ENCODE data around the gene SPRR2E.
"Not testable (repeated sequence)": the region's sequence is repeated elsewhere in the genome, so short reads cannot be mapped to it uniquely, and the experiment has no call there.

SPRR2E gene

DNA sequence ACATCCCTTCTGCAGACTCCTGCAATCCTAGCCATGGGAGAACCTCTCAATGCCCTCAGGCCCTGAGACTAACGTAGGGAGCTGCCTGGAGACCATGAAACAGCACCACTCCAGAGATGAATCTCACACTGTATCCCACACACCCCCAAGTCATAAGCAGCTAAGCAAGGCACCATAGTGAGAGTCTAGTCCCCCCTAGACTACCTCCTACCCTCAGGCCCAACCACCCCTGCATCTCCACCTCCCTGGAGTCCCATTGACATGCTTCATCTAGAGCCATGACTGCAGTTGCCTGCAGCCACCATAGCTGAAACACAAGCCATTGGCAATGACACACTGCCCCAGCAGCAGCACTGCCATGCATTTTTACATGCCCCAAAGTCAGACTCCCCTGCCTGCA lies 38.9 kb upstream of the SPRR2E start:
- TF ChIP-seq CTCF (IDR thresholded peaks at IDR 0.05; ENCODE audit: insufficient read depth, low read length) (no peak), POLR2AphosphoS5 (IDR thresholded peaks at IDR 0.05; ENCODE audit: low read depth) (no peak), GABPA (IDR thresholded peaks at IDR 0.05; ENCODE audit: low read depth) (no peak), SPI1 (IDR thresholded peaks at IDR 0.05; ENCODE audit: borderline replicate concordance, low read depth) (no peak)
- TF ChIP-seq, protein P1, sequence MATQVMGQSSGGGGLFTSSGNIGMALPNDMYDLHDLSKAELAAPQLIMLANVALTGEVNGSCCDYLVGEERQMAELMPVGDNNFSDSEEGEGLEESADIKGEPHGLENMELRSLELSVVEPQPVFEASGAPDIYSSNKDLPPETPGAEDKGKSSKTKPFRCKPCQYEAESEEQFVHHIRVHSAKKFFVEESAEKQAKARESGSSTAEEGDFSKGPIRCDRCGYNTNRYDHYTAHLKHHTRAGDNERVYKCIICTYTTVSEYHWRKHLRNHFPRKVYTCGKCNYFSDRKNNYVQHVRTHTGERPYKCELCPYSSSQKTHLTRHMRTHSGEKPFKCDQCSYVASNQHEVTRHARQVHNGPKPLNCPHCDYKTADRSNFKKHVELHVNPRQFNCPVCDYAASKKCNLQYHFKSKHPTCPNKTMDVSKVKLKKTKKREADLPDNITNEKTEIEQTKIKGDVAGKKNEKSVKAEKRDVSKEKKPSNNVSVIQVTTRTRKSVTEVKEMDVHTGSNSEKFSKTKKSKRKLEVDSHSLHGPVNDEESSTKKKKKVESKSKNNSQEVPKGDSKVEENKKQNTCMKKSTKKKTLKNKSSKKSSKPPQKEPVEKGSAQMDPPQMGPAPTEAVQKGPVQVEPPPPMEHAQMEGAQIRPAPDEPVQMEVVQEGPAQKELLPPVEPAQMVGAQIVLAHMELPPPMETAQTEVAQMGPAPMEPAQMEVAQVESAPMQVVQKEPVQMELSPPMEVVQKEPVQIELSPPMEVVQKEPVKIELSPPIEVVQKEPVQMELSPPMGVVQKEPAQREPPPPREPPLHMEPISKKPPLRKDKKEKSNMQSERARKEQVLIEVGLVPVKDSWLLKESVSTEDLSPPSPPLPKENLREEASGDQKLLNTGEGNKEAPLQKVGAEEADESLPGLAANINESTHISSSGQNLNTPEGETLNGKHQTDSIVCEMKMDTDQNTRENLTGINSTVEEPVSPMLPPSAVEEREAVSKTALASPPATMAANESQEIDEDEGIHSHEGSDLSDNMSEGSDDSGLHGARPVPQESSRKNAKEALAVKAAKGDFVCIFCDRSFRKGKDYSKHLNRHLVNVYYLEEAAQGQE (IDR thresholded peaks at IDR 0.05; ENCODE audit: insufficient replicate concordance, low read depth): no peak
- peaks cover 6% of the 10 kb centered on the region for H3K27me3 ChIP-seq (ENCODE audit: insufficient read depth, poor library complexity, severe bottlenecking)
- no peak overlapping the region for H3K27ac ChIP-seq (replicated peaks)
- H3K4me3 ChIP-seq (replicated peaks; ENCODE audit: insufficient read depth, low read length): no peak overlapping the region
- DNase-seq (ENCODE audit: low read depth in 1 of 2, low spot score in 1 of 2): no peak

GRCh38 chr1:153128688-153129087 lies 34.4 kb upstream of the SPRR2E start:
- not testable (repeated sequence) for H3K27me3 ChIP-seq (ENCODE audit: insufficient read depth, poor library complexity, severe bottlenecking); H3K27ac ChIP-seq (replicated peaks); DNase-seq (ENCODE audit: low read depth in 1 of 2, low spot score in 1 of 2); H3K4me3 ChIP-seq (replicated peaks; ENCODE audit: insufficient read depth, low read length)

DNA sequence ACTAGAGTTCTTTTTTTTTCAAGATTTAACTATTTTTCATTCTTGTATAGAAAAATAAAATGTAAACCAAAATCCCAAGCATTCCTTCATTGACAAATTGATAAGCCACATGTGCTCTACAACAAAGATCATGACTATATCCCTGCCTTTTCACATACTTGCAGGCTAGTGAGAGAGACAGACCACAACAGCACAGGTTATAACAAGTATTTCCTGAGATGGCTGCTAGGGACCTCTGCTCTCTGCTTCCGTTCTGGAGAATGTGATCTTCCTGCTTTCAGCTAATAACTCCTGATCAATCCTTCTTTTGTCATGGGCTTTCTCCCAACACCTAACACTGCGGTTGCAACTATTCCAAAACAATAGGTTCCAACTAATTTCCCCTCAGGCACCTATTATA lies 33.0 kb upstream of the SPRR2E start:
- DNase-seq (ENCODE audit: low read depth in 1 of 2, low spot score in 1 of 2): no peak
- no peaks in the 10 kb centered on the region for H3K27me3 ChIP-seq (ENCODE audit: insufficient read depth, poor library complexity, severe bottlenecking)
- H3K4me3 ChIP-seq (replicated peaks; ENCODE audit: insufficient read depth, low read length): no peak overlapping the region
- TF ChIP-seq, protein P1 (IDR thresholded peaks at IDR 0.05; ENCODE audit: insufficient replicate concordance, low read depth): no peak
- TF ChIP-seq POLR2AphosphoS5 (IDR thresholded peaks at IDR 0.05; ENCODE audit: low read depth) (no peak), SPI1 (IDR thresholded peaks at IDR 0.05; ENCODE audit: borderline replicate concordance, low read depth) (no peak), CTCF (IDR thresholded peaks at IDR 0.05; ENCODE audit: insufficient read depth, low read length) (no peak), GABPA (IDR thresholded peaks at IDR 0.05; ENCODE audit: low read depth) (no peak)
- no peak overlapping the region for H3K27ac ChIP-seq (replicated peaks)

GRCh38 chr1:153125536-153125935 lies 31.2 kb upstream of the SPRR2E start:
- Histone ChIP-seq H3K27me3 (ENCODE audit: insufficient read depth, poor library complexity, severe bottlenecking) (peaks cover 2% of the 10 kb centered on the region), H3K4me3 (replicated peaks; ENCODE audit: insufficient read depth, low read length) (no peak overlapping the region), H3K27ac (replicated peaks) (no peak overlapping the region)
- DNase-seq (ENCODE audit: low read depth in 1 of 2, low spot score in 1 of 2): no peak
- TF ChIP-seq SPI1 (IDR thresholded peaks at IDR 0.05; ENCODE audit: borderline replicate concordance, low read depth) (no peak), POLR2AphosphoS5 (IDR thresholded peaks at IDR 0.05; ENCODE audit: low read depth) (no peak)

- DNase-seq (ENCODE audit: low read depth in 1 of 2, low spot score in 1 of 2); H3K27ac ChIP-seq (replicated peaks); H3K27me3 ChIP-seq (ENCODE audit: insufficient read depth, poor library complexity, severe bottlenecking); H3K4me3 ChIP-seq (replicated peaks; ENCODE audit: insufficient read depth, low read length): not testable (repeated sequence)
Observed at GRCh38 chr1:153123793-153124192, 29.5 kb upstream of the SPRR2E start.

Data from HL-60 (cell line).